HG02970 (cell line): ENCODE data around the gene OR2C1.

Experiments
- ATAC-seq: cut with Tn5 transposase; IDR thresholded peaks from one replicate; pipeline ENCODE4 v1.9.1; 2021; ENCODE audit warnings: mild to moderate bottlenecking, moderate library complexity, moderate number of reproducible peaks; ENCODE audit not compliant: unreplicated experiment, low FRiP score

The OR2C1 gene

GRCh38 chr16:3389663-3390338, 34.1 kb downstream of the OR2C1 start:
- ATAC-seq, result no peak

DNA sequence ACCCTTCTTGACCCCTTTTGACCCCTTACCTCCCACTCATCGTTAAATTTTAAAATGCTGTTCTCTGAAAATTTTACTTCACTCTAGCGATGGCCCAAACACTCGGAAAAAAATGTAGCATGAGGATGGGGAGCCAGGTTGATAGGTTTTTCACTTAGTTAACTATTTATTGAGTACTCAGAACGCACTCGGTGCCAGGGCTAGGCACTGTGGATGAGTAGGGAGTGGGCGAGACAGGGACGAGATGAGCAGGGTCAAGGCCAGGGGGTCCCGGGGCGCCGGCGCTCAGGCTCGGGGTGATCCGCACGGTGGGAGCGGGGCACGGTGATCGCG, 44.7 kb downstream of the OR2C1 start:
- ATAC-seq, result peak; percentile 34

- ATAC-seq, result peak; percentile 99
These were observed 45.3 kb downstream of the OR2C1 start, which contains the start of the genes ZNF174 and ZSCAN32 for GRCh38 chr16:3400779-3401688. TSS of gene ZNF174 (plus strand) at chr16:3401215. CDS start at chr16:3402005, 790 bp downstream. TSS of gene ZSCAN32 (minus strand) at chr16:3401004. CDS start at chr16:3397557, 3,447 bp downstream.

DNA sequence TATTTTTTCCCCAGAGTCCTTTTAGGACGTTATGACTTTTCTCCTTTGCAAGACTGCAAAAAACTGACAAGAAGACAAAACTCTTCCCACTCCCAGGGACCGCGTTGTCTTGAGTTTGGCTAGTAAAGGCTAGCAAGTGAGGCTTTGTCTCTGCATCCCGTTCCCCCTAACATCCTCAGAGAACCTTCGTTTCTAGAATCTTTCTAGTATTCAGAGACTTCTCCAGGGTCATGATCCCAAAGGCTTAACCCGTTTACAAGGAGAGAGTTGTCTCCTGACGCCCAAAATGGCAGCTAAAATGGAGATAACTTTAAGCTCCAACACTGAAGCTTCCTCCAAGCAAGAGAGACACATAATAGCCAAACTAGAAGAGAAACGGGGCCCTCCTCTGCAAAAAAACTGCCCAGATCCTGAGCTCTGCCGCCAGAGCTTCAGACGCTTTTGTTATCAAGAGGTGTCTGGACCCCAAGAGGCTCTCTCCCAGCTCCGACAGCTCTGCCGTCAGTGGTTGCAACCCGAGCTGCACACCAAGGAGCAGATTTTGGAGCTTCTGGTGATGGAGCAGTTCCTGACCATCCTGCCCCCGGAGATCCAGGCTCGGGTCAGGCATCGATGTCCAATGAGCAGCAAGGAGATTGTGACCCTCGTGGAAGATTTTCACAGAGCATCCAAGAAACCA, 46.2 kb downstream of the OR2C1 start:
- no peak for ATAC-seq
